ENCODE data around the gene ZNF28. TPM values are rescaled to one million over a fixed set of nuclear protein-coding genes. Genes with fewer than 3 reads are reported as not detected.
"Not testable (repeated sequence)": the region's sequence is repeated elsewhere in the genome, so short reads cannot be mapped to it uniquely, and the experiment has no call there.

ZNF28 gene
- 10.2 TPM for total RNA-seq

- peak; percentile 100 for ATAC-seq
These were observed at the start of gene ZNF28 for GRCh38 chr19:52821204-52821960. Gene ZNF28 (minus strand): TSS chr19:52821633. CDS start chr19:52817958, 3,675 bp downstream.

GRCh38 chr19:52868031-52868430 is 46.6 kb upstream of the ZNF28 start:
- not testable (repeated sequence) for ATAC-seq

- ATAC-seq = peak; percentile 100
These were observed 36.2 kb upstream of the ZNF28 start, which contains the start of gene ZNF468 for GRCh38 chr19:52857378-52858191. Gene ZNF468 (minus strand): TSS chr19:52857619. CDS start chr19:52854272, 3,347 bp downstream.

GRCh38 chr19:52856540-52857377 is 35.3 kb upstream of the ZNF28 start:
- ATAC-seq = peak; percentile 51

- ATAC-seq = not testable (repeated sequence)
These were observed 25.9 kb upstream of the ZNF28 start for GRCh38 chr19:52847352-52847751.

- not testable (repeated sequence) for ATAC-seq
These were observed 19.5 kb upstream of the ZNF28 start for GRCh38 chr19:52840825-52841465.

- not testable (repeated sequence) for ATAC-seq
These were observed 12.9 kb upstream of the ZNF28 start for GRCh38 chr19:52834289-52834688.

GRCh38 chr19:52833541-52833940 is 12.1 kb upstream of the ZNF28 start:
- not testable (repeated sequence) for ATAC-seq

GRCh38 chr19:52829866-52830265 is 8.4 kb upstream of the ZNF28 start:
- ATAC-seq = not testable (repeated sequence)

GRCh38 chr19:52825765-52826164 is 4.3 kb upstream of the ZNF28 start:
- ATAC-seq = no peak

GRCh38 chr19:52823676-52824075 is 2.2 kb upstream of the ZNF28 start:
- ATAC-seq = no peak

- ATAC-seq = peak; percentile 67
These were observed 795 bp downstream of the ZNF28 start for GRCh38 chr19:52820472-52821203.

- no peak for ATAC-seq
These were observed 11.6 kb downstream of the ZNF28 start for GRCh38 chr19:52809801-52810200.

GRCh38 chr19:52799950-52800640 is 21.3 kb downstream of the ZNF28 start:
- not testable (repeated sequence) for ATAC-seq

GRCh38 chr19:52789440-52789839 is 32.0 kb downstream of the ZNF28 start:
- ATAC-seq = no peak

- peak; percentile 100 for ATAC-seq
These were observed 34.7 kb downstream of the ZNF28 start, which contains the start of gene ZNF600 for GRCh38 chr19:52786464-52787354. Gene ZNF600 (minus strand): TSS chr19:52786791. CDS start chr19:52778888, 7,903 bp downstream.

- ATAC-seq = peak; percentile 41
These were observed 35.4 kb downstream of the ZNF28 start for GRCh38 chr19:52786078-52786463.

GRCh38 chr19:52785506-52785905 is 35.9 kb downstream of the ZNF28 start:
- ATAC-seq = no peak

GRCh38 chr19:52782864-52783263 is 38.6 kb downstream of the ZNF28 start:
- not testable (repeated sequence) for ATAC-seq
